GM15510 (cell line): ENCODE results near the gene ANKDD1A.
A peak's percentile ranks its signal among the peaks of the same experiment; 100 is the strongest.

ENCODE experiments used
- POLR2A ChIP-seq: IDR thresholded peaks from 3 replicates; pipeline ENCODE4 v1.6.1; 2011; ENCODE audit warnings: borderline replicate concordance; ENCODE audit not compliant: insufficient read length; ENCODE audit errors: extremely low read depth

Gene ANKDD1A

GRCh38 chr15:64888336-64888735 is 23.4 kb upstream of the ANKDD1A start:
- TF ChIP-seq POLR2A = no peak

- no peak for TF ChIP-seq POLR2A
These were observed 20.1 kb upstream of the ANKDD1A start for GRCh38 chr15:64891561-64891960.

- no peak for TF ChIP-seq POLR2A
These were observed 18.8 kb upstream of the ANKDD1A start for GRCh38 chr15:64892847-64893403.

- TF ChIP-seq POLR2A = peak; percentile 89
These were observed 18.0 kb upstream of the ANKDD1A start for GRCh38 chr15:64893481-64894394.

- peak; percentile 84 for TF ChIP-seq POLR2A
These were observed 17.2 kb upstream of the ANKDD1A start for GRCh38 chr15:64894395-64895056.

- TF ChIP-seq POLR2A = peak; percentile 43
These were observed 16.2 kb upstream of the ANKDD1A start for GRCh38 chr15:64895285-64896065.

- TF ChIP-seq POLR2A = no peak
These were observed 15.2 kb upstream of the ANKDD1A start for GRCh38 chr15:64896371-64897069.

- no peak for TF ChIP-seq POLR2A
These were observed 14.2 kb upstream of the ANKDD1A start for GRCh38 chr15:64897345-64897985.

DNA sequence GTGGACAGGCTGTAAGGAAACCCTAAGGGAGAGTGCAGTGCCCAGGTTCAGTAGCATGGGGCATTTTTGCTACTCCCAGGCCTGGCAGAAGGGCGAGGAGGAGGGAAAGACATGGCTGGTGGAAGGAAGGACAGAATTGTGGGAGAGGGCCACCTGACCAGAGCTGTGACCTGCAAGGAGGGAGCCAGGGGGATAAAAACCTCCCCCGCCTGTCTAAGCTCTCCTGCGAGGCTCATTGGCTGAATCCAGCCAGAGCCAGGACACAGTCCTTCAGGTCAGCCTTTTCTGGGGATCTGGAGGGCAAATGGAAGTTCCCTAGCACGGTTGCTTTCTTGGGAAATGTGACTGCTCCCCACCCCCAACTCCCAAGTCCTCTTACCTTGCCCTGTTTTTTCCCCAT is 13.3 kb upstream of the ANKDD1A start:
- TF ChIP-seq POLR2A = no peak

GRCh38 chr15:64901141-64901540 is 10.6 kb upstream of the ANKDD1A start:
- no peak for TF ChIP-seq POLR2A

DNA sequence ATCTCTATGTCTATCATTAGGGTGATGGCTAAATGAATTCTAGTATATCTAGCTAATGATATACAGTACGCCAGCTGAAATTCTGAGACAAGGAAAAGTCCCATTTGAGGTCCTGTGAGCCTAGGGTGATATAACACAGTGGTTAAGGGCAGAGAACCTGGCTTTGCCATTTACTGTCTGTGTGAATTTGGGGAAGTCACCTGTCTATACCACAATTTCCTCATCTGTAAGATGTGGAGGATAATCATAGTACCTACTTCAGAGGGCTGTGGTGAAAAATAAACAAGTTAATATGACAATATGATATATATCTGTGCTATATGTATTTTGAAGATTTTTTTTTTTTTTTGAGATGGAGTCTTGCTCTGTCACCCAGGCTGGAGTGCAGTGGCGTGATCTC is 9.8 kb upstream of the ANKDD1A start:
- no peak for TF ChIP-seq POLR2A

DNA sequence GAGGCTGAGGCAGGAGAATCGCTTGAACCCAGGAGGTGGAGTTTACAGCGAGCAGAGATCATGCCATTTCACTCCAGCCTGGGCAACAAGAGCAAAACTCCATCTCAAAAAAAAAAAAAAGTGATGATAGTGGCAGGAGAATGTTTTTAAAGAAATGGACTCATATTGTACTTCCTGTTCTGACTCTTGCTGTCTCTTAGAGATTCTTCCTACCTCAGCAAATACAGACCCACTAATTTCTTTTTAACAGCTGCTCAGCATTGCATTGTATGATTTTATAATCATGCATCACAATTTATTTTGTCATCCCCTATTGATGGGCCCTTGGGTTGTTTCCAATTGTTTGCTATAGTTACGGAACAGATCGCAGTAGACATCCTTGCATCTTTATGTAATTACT is 8.8 kb upstream of the ANKDD1A start:
- TF ChIP-seq POLR2A = no peak

DNA sequence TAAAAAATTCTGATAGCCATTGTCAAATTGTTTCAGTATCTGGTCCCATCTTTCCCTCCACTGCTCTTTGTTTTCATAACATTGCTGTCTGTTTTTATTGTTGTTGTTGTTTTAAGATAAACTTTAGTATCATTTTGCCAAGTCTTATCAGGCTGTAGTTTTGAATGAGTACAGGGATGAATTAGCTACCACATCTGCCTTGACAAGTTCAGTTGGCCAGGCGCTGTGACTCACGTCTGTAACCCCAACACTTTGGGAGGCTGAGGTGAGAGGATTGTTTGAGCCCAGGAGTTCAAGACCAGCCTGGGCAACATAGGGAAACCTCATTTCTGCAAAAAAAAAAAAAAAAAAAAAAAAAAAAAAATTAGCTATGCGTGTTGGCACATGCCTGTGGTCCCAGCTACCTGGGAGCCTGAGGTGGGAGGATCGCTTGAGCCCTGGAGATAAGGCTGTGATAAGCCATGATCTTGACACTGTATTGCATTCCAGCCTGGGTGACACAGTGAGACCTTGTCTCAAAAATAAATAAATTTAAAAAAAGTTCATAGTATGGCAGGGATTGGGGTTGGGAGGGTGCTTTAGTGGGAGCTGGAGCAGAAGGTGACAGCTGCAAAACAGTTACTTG is 8.3 kb upstream of the ANKDD1A start:
- TF ChIP-seq POLR2A = no peak
